IPS-20b (cell line): Measurements from ENCODE around the gene CAMK2B.
A peak's percentile ranks its signal among the peaks of the same experiment; 100 is the strongest.

Source experiments
- H3K27ac ChIP-seq: one replicate; pipeline ENCODE4 v1.5.1; 2013; ENCODE audit warnings: low read length
- H3K27me3 ChIP-seq: 2 replicates; pipeline ENCODE4 v1.6.1; 2013; ENCODE audit warnings: mild to moderate bottlenecking, low read length, inconsistent platforms; ENCODE audit not compliant: insufficient read depth
- H3K36me3 ChIP-seq: 2 replicates; pipeline ENCODE4 v1.6.1; 2013; ENCODE audit warnings: low read depth, mild to moderate bottlenecking, inconsistent platforms, low read length, moderate library complexity; ENCODE audit not compliant: insufficient read depth
- H3K4me1 ChIP-seq: 2 replicates; pipeline ENCODE4 v1.6.1; 2013; ENCODE audit warnings: mild to moderate bottlenecking, control low read depth, inconsistent platforms, low read length, moderate library complexity; ENCODE audit not compliant: insufficient read depth
- H3K4me3 ChIP-seq: 2 replicates; pipeline ENCODE4 v1.5.1; 2013; ENCODE audit warnings: mild to moderate bottlenecking, low read length, inconsistent platforms
- H3K9ac ChIP-seq: 2 replicates; pipeline ENCODE4 v1.6.1; 2013; ENCODE audit warnings: low read depth, mild to moderate bottlenecking, inconsistent platforms, low read length, moderate library complexity
- H3K9me3 ChIP-seq: 2 replicates; pipeline ENCODE4 v1.6.1; 2013; ENCODE audit warnings: mild to moderate bottlenecking, low read depth, low read length, inconsistent platforms; ENCODE audit not compliant: insufficient read depth

Gene CAMK2B

DNA sequence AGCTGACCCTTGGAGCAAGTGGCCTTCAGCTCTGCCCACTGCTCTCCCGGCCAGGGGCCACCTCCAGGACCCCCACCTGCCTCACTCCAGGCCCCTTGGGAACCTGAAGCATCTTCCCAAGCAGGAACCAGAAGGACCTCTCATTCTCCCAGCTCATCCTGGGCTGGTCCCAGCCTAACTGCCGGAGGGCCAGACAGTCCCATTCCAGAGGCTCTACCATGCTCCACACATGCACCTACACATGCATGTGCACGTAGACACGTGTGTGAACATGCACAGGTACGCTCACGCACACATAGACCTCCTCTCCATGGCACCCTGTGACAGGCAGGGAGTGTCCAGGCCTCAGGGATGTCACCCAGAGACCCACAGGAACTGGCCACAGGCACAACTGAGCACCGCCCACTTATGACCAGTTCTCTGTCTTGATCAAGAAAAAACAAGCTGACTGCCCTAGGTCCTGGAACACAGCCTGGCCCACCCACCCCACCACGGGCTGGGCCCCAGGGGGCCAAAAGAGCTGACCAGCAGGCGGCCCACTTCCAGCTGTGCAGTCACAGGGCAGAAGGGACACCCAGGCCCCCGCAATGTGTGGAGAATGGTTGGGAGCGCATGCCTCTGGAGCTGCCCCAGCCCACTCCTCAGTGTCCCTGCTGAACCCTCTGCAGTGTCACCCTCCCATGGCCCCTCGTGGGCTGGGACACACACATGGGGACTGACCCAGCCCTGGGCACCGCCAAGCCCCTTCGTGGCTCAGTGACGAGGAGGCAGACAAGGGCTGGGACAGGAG lies 43.4 kb downstream of the CAMK2B start:
- H3K9ac ChIP-seq = no peak overlapping the region
- peaks cover 1% of the 10 kb centered on the region for H3K27me3 ChIP-seq
- H3K27ac ChIP-seq = no peak overlapping the region
- H3K9me3 ChIP-seq = no peaks in the 10 kb centered on the region
- H3K4me1 ChIP-seq = no peaks in the 10 kb centered on the region
- H3K36me3 ChIP-seq = no peaks in the 10 kb centered on the region
- H3K4me3 ChIP-seq = no peak overlapping the region

DNA sequence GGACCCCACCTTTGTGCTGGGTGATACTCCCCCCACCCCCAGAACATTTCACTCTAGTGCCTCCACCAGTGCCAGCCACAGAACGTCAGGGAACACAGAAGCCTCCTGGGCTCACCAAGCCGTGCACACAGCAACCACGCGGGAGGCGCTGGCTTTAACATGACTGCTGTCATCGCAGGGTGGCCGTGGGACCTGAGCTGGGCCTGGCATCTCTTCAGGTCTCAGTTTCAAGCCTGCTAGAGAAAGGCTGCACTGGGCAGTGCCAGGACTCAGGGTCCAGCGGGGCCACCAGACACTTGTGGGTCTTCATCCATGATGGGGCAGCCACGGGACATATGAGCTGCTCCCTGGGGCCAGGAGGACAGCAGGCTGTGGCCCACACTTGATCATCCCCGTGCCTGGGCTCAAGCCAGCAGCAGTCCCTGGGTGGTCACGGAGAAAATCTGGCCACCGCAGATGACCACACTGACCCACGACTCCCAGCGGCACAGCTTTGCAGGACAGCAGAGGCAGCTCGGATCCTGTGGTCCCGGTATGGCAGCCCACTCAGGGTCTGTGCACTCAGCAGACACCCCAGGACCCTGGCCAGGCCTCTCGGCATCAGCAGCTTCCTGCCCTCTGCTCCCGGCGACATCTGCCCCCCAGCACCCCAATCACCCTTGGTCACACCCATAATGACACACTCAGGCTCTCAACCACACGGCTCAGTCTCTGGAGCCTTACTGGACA lies 44.2 kb downstream of the CAMK2B start:
- Histone ChIP-seq H3K9me3 (no peaks in the 10 kb centered on the region), H3K27ac (no peak overlapping the region), H3K36me3 (no peaks in the 10 kb centered on the region), H3K9ac (no peak overlapping the region), H3K4me3 (no peak overlapping the region), H3K4me1 (no peaks in the 10 kb centered on the region; the same call in 1 of the 2 replicates), H3K27me3 (peaks cover 9% of the 10 kb centered on the region)

DNA sequence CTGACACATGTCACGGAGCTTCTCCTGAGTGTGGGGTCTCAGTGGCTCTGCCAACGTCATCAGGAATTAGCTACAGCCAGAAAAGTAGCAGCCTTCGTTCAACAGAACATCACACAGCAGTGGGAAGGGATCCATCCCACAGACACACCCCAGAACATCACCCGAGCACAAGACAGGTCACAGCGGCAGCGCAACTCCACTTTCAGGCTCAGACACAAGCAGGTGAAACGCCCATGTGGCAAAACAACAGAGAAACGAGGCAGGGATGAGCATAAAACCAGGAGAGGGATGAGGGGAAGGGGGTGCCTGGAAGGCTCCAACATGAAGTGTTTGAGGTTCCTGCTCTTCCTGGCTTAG lies 44.8 kb downstream of the CAMK2B start:
- H3K4me1 ChIP-seq = no peaks in the 10 kb centered on the region; the same call in 1 of the 2 replicates
- H3K9me3 ChIP-seq = no peaks in the 10 kb centered on the region
- H3K9ac ChIP-seq = no peak overlapping the region
- H3K36me3 ChIP-seq = no peaks in the 10 kb centered on the region
- peaks cover 10% of the 10 kb centered on the region for H3K27me3 ChIP-seq
- H3K27ac ChIP-seq = no peak overlapping the region
- H3K4me3 ChIP-seq = no peak overlapping the region

DNA sequence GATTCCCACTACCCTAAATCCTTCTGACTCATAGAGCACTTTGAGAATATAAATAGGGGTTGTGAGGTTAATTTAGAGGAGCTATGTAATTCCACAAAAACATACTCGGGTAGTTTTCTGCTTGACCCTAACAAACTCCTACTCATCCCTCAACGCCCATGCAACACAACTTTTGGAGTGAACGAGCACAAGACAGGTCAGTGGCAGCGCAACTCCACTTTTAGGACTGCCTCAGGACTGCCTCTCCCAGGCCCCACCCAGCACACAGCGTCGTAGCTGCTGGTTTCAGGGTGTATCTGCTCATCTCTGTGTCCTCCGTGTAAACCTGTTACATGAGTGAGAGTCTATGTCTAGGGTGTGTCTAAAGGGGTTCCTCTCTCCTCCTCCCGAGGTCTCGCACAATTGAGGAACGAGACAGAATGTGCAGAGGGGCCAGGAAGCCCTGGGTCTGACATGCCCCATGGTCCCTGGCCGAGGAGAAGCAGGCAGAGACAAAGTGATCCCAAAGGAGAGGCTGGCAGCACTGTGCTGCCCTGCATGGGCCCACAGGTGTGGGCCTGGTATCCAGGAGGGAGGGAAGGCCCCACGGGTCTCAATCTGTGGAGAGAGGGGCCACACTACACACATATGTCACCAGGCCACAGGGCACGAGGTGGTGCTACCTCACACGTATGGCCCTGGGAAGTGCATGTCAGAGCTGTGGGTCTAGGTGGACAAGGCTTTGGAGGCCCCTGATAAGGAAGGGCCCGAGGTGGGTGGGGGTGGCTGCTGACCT lies 45.5 kb downstream of the CAMK2B start:
- H3K9ac ChIP-seq = no peak overlapping the region

DNA sequence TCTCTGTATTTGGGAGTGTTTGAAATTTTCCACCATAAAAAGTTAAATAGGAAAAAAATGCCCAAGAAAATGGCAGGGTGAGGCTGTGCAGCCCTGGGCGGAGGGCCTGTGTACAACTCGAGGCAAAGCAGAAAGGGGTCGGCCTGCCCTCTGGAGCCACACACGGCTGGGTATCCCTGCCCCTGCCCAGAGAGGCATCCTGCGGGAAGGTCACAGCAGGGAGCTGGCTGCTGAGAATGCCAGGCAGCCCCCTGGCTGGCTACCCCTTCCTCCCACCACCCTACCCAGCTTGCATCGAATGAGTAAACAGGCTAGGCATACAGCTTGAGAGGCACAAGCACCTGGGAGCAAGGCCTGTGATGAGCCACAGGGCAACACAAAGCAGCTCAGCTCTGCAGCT lies 46.1 kb downstream of the CAMK2B start:
- Histone ChIP-seq H3K4me3 (no peak overlapping the region), H3K27me3 (peaks cover 24% of the 10 kb centered on the region), H3K36me3 (no peaks in the 10 kb centered on the region), H3K27ac (no peak overlapping the region), H3K4me1 (no peaks in the 10 kb centered on the region; the same call in 1 of the 2 replicates), H3K9ac (no peak overlapping the region), H3K9me3 (no peaks in the 10 kb centered on the region)

More for the DNA sequence above, 45.5 kb downstream of the CAMK2B start:
- Histone ChIP-seq H3K4me3 (no peak overlapping the region), H3K9me3 (no peaks in the 10 kb centered on the region), H3K36me3 (no peaks in the 10 kb centered on the region), H3K27ac (no peak overlapping the region), H3K27me3 (peaks cover 17% of the 10 kb centered on the region), H3K4me1 (no peaks in the 10 kb centered on the region; the same call in 1 of the 2 replicates)

DNA sequence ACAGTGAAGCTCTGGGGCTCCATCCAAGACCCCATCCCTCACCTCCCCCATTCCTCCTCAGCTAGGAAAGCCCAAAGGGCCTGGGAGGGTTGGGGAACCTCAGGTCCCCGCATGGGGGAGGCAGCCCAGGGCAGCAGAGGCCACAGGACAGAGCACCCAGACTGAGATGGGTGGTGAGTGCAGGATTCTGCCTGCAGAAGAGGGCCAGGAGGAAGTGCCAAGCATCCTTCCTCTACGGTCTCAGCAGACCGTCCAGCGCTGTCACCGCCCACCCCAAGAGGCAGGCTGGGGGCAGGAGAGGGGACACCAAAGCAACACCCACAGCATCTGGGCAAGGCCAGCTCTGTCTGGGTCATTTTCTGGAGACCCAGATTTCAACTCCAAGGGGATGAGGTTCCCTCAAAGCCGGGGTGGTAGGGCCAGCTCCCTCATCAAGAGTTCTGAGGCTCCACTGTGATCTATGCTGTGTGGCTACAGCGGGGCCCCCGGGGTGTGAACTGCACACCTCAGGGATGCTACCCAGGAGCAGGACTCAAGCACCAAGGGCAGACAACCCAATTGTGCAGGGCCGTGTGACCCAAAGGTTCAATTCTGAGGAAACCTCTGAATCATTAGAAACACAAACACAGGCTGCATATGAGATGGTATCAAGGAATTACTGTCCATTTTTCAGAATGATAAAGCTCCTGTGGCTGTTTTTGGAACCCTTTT lies 46.8 kb downstream of the CAMK2B start:
- Histone ChIP-seq H3K36me3 (no peaks in the 10 kb centered on the region), H3K9ac (no peak overlapping the region), H3K27ac (no peak overlapping the region), H3K27me3 (peaks cover 30% of the 10 kb centered on the region), H3K4me3 (no peak overlapping the region), H3K4me1 (no peaks in the 10 kb centered on the region; the same call in 1 of the 2 replicates), H3K9me3 (no peaks in the 10 kb centered on the region)

DNA sequence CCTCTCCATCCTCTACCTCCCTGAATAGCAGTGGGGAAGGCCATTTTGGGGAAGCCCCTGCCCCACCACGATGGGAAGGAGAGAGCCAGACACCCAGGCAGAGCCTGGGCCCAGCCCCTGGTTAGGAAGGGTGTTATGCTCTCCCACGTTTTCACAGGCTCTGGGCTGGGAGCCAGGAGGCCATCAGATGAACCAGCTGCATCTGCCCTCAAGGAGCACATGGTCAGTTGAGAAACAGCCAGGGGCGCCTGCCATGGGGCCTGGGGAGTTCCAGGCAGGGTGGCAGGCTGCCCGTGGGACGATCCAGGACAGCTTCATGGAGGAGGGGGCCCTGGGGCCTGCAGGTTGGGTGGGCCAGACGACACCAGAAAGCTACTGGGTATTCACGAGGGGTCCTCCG lies 47.5 kb downstream of the CAMK2B start:
- H3K9me3 ChIP-seq = no peaks in the 10 kb centered on the region
- H3K27ac ChIP-seq = no peak overlapping the region
- H3K4me3 ChIP-seq = no peak overlapping the region
- H3K9ac ChIP-seq = no peak overlapping the region
- H3K27me3 ChIP-seq = peaks cover 37% of the 10 kb centered on the region
- no peaks in the 10 kb centered on the region for H3K36me3 ChIP-seq
- no peaks in the 10 kb centered on the region; the same call in 1 of the 2 replicates for H3K4me1 ChIP-seq

DNA sequence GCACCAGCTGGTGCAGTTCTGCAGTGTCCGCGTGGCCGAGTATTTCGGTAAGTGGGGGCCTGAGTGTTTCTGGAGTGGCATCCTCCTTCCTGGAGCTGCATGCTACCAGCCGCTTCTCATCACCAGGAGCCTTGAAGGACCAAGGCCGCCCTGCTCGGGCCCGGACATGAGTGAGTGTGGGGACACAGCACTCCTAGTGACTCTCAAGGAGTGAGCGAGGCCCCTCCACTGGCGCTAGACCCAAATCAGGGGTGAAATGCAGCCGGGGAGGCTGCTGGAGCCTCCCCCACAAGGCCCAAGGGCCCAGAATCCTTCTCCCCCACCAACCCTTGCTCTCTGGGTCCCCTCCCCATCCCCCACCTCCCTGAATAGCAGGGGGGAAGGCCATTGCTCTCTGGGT lies 48.0 kb downstream of the CAMK2B start:
- Histone ChIP-seq H3K36me3 (no peaks in the 10 kb centered on the region), H3K27me3 (peaks cover 41% of the 10 kb centered on the region), H3K9ac (no peak overlapping the region), H3K4me3 (no peak overlapping the region), H3K4me1 (no peaks in the 10 kb centered on the region; the same call in 1 of the 2 replicates), H3K9me3 (no peaks in the 10 kb centered on the region), H3K27ac (no peak overlapping the region)

DNA sequence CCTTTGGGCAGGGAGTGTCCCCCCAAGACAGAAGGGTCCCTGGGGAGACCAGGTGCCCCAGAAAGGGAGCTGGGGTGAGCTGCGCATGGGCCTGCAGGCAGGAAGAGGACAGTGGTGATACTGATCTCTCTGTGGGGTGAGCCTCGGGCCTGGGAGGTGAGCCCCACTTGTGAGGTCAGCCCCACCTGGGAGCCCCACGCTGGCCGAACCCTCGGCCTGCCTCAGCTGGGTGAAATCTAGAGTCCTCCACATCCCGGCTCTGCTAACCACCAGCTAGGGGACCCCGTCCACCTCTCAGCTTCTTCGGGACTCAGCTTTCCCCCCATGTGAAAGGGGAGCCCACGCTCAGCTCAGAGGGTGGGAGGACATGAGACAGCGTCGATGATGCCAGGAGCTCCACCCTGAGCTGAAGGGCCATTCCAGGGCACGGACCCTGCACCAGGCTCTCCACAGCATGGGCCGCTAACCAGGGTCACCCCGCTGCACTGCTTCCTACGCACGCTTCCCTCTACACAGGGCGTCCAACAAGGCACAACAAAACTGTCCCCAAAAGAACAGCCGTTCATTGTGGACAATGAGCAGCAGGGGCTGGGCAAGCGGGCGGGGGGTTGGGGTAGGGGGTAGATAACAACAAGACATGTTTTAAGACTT lies 48.7 kb downstream of the CAMK2B start:
- peaks cover 42% of the 10 kb centered on the region for H3K27me3 ChIP-seq
- no peaks in the 10 kb centered on the region for H3K9me3 ChIP-seq
- H3K36me3 ChIP-seq = no peaks in the 10 kb centered on the region
- H3K27ac ChIP-seq = no peak overlapping the region
- peak overlapping the region; percentile 51; the same call in 1 of the 2 replicates for H3K9ac ChIP-seq
- peak overlapping the region; percentile 57; the same call in 1 of the 2 replicates for H3K4me3 ChIP-seq
- H3K4me1 ChIP-seq = no peaks in the 10 kb centered on the region; the same call in 1 of the 2 replicates

DNA sequence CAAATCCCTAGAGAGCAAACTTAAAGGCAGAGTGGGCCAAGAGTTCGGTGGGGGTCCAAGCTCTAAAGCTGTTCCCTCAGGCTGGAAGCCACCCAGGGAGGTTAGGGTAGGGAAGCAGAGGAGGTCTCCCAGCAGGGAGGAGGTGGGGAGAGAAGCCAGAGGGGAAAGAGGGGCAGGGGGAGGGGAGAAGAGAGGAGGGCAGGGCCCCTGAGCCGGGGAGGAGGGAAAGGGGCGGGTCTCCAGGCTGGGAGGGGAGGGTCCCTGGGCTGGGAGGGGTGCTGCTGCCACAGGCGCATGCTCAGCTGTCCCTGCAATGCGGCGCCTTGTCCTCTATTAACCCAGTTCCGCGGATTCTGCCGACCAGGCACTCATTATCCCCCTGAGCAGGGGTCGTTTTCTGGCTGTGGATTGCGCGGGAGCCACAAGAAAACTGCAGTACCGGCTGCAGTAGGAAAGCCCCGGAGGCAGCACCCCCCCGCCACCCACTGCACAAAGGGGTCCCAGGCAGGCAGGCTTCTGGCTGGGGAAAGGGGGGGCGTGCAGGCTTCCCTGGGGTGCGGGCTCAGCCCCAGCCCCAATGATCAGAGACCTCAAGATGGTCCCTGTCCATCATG lies 49.3 kb downstream of the CAMK2B start:
- Histone ChIP-seq H3K9ac (peak overlapping the region; percentile 51; the same call in 1 of the 2 replicates), H3K27ac (no peak overlapping the region), H3K4me1 (no peaks in the 10 kb centered on the region; the same call in 1 of the 2 replicates), H3K9me3 (no peaks in the 10 kb centered on the region), H3K27me3 (peaks cover 42% of the 10 kb centered on the region), H3K4me3 (peak overlapping the region; percentile 57; the same call in 1 of the 2 replicates), H3K36me3 (no peaks in the 10 kb centered on the region)
